HepG2 (cell line): ENCODE measurements around the gene ANAPC16. TPM values are rescaled to one million over a fixed set of nuclear protein-coding genes. Genes with fewer than 3 reads are reported as not detected.

Experiments
- CCDC6 ChIP-seq: sonication (generic); formaldehyde crosslinking; IDR thresholded peaks from 2 replicates; pipeline ENCODE4 v1.8.1; 2022; ENCODE audit warnings: mild to moderate bottlenecking, missing genetic modification reagents, moderate library complexity
- HNRNPUL1 ChIP-seq: fragments of 200-400 bp; formaldehyde crosslinking; IDR thresholded peaks from 2 replicates; pipeline ENCODE4 v1.6.1; 2017; ENCODE audit warnings: low read depth, mild to moderate bottlenecking, low read length, moderate library complexity
- KDM2A ChIP-seq: sonication (generic); formaldehyde crosslinking; IDR thresholded peaks from 2 replicates; pipeline ENCODE4 v1.4.0; 2020; ENCODE audit warnings: low read depth, missing genetic modification reagents, borderline replicate concordance
- KDM4B ChIP-seq: sonication (generic); formaldehyde crosslinking; IDR thresholded peaks from 2 replicates; pipeline ENCODE4 v1.4.0; 2020; ENCODE audit warnings: missing genetic modification reagents
- KDM6A ChIP-seq: IDR thresholded peaks from 2 replicates; pipeline ENCODE4 v1.6.1; 2016; ENCODE audit warnings: low read depth
- KIAA2018 ChIP-seq: sonication (generic); formaldehyde crosslinking; IDR thresholded peaks from 2 replicates; pipeline ENCODE4 v1.5.0; 2020; ENCODE audit warnings: mild to moderate bottlenecking, missing genetic modification reagents, borderline replicate concordance
- NFATC3 ChIP-seq: sonication (generic); formaldehyde crosslinking; IDR thresholded peaks from 2 replicates; pipeline ENCODE4 v1.5.1; 2020; ENCODE audit warnings: mild to moderate bottlenecking, missing genetic modification reagents
- NPAS2 ChIP-seq: sonication (generic); formaldehyde crosslinking; IDR thresholded peaks from 2 replicates; pipeline ENCODE4 v1.8.0; 2022; ENCODE audit warnings: mild to moderate bottlenecking, missing genetic modification reagents, borderline replicate concordance
- POLR2A ChIP-seq, 2 experiments: IDR thresholded peaks; 2 replicates each; pipeline ENCODE4 v1.6.1; 2011; ENCODE audit warnings: low read depth in 2 of 2, low read length in 2 of 2, mild to moderate bottlenecking in 1 of 2, moderate library complexity in 1 of 2; ENCODE audit not compliant: insufficient read depth in 1 of 2
- PRDM15 ChIP-seq: sonication (generic); formaldehyde crosslinking; IDR thresholded peaks from 2 replicates; pipeline ENCODE4 v1.4.0; 2020; ENCODE audit warnings: missing genetic modification reagents
- RELA ChIP-seq: sonication (generic); formaldehyde crosslinking; IDR thresholded peaks from 2 replicates; pipeline ENCODE4 v1.4.0; 2020; ENCODE audit warnings: missing genetic modification reagents
- RFXAP ChIP-seq: sonication (generic); formaldehyde crosslinking; IDR thresholded peaks from 2 replicates; pipeline ENCODE4 v1.4.0; 2020; ENCODE audit warnings: missing genetic modification reagents, borderline replicate concordance
- SP5 ChIP-seq: IDR thresholded peaks from 2 replicates; pipeline ENCODE4 v1.6.1; 2016; ENCODE audit warnings: low read depth, borderline replicate concordance
- polyA plus RNA-seq, 8 experiments: library from polyadenylated mRNA; depleted of rRNA in 3 of 8; stranded (reverse) in 7 of 8; unstranded in 1 of 8; fragments of >200 nt; fragmentation: Illumina TruSeq in 4 of 8; extraction: Trizol in 4 of 8; gene quantifications; 2 replicates each; pipeline versions ENCODE4 v1.2.1 to v1.2.3, GENCODE V29; 2011 to 2016; ENCODE audit warnings: low read depth in 4 of 8, missing spikeins in 1 of 8, mixed read lengths in 1 of 8; ENCODE audit not compliant: insufficient read depth in 1 of 8
- total RNA-seq, 5 experiments: library from RNA; depleted of rRNA; stranded (reverse); fragments of >200 nt; fragmentation: Illumina TruSeq; extraction: Trizol; gene quantifications; 2 replicates each; pipeline ENCODE4 v1.2.3, GENCODE V29; 2016; ENCODE audit warnings: low read depth in 1 of 5
- TF ChIP-seq, protein P1 (sequence below): sonication (generic); formaldehyde crosslinking; IDR thresholded peaks from 2 replicates; pipeline ENCODE4 v1.4.0; 2020; ENCODE audit warnings: missing genetic modification reagents

The ANAPC16 gene
- total and polyA plus RNA-seq, 2 of the 13 experiments (the other 11 are each of a cell fraction or from before 2014, with no cell fraction given), result 74.8 to 89.4 TPM

GRCh38 chr10:72248468-72249151, 32.8 kb downstream of the ANAPC16 start (continued):
- TF ChIP-seq KDM6A (CRISPR knock-in tag), result no peak
- TF ChIP-seq HNRNPUL1, result no peak
- no peak for TF ChIP-seq NPAS2 (CRISPR knock-in tag)
- no peak for TF ChIP-seq KDM4B
- no peak for TF ChIP-seq CCDC6
- TF ChIP-seq KIAA2018 (CRISPR knock-in tag), result no peak
- TF ChIP-seq KDM2A, result peak; percentile 48; the same call in 1 of the 2 replicates
- TF ChIP-seq, protein P1, sequence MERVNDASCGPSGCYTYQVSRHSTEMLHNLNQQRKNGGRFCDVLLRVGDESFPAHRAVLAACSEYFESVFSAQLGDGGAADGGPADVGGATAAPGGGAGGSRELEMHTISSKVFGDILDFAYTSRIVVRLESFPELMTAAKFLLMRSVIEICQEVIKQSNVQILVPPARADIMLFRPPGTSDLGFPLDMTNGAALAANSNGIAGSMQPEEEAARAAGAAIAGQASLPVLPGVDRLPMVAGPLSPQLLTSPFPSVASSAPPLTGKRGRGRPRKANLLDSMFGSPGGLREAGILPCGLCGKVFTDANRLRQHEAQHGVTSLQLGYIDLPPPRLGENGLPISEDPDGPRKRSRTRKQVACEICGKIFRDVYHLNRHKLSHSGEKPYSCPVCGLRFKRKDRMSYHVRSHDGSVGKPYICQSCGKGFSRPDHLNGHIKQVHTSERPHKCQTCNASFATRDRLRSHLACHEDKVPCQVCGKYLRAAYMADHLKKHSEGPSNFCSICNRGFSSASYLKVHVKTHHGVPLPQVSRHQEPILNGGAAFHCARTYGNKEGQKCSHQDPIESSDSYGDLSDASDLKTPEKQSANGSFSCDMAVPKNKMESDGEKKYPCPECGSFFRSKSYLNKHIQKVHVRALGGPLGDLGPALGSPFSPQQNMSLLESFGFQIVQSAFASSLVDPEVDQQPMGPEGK (CRISPR knock-in tag), result no peak
- no peak for TF ChIP-seq RELA (CRISPR knock-in tag)
- TF ChIP-seq SP5 (CRISPR knock-in tag), result no peak
- TF ChIP-seq RFXAP (CRISPR knock-in tag), result peak; percentile 57; the same call in 1 of the 2 replicates
- TF ChIP-seq NFATC3 (CRISPR knock-in tag), result no peak
- TF ChIP-seq POLR2A (IDR thresholded peaks at IDR 0.05; ENCODE audit: insufficient read depth in 1 of 2, low read depth in 2 of 2, low read length in 2 of 2), result peak; percentile 88 to 95
- TF ChIP-seq PRDM15 (CRISPR knock-in tag), result peak; percentile 88
